Measurements from ENCODE around the gene EPHB4. TPM values are rescaled to one million over a fixed set of nuclear protein-coding genes. Genes with fewer than 3 reads are reported as not detected.
A peak's percentile ranks its signal among the peaks of the same experiment; 100 is the strongest.

Gene EPHB4
- total RNA-seq, 1 donor: 82.0 TPM

GRCh38 chr7:100825215-100825671 lies 2.1 kb downstream of the EPHB4 start:
- peak; percentile 32 for DNase-seq (ENCODE audit: low read depth)
- no peak for TF ChIP-seq CTCF (IDR thresholded peaks at IDR 0.05; ENCODE audit: insufficient read depth, low read depth, low read length)
- peak overlapping the region; percentile 82 for H3K4me3 ChIP-seq (ENCODE audit: low read depth, low read length)

GRCh38 chr7:100824499-100825214 lies 2.7 kb downstream of the EPHB4 start:
- H3K4me3 ChIP-seq (ENCODE audit: low read depth, low read length): peak overlapping the region; percentile 82
- no peak for TF ChIP-seq CTCF (IDR thresholded peaks at IDR 0.05; ENCODE audit: insufficient read depth, low read depth, low read length)
- peak; percentile 14 for DNase-seq (ENCODE audit: low read depth)

GRCh38 chr7:100823534-100823933 lies 3.8 kb downstream of the EPHB4 start:
- no peak for TF ChIP-seq CTCF (IDR thresholded peaks at IDR 0.05; ENCODE audit: insufficient read depth, low read depth, low read length)
- H3K4me3 ChIP-seq (ENCODE audit: low read depth, low read length): no peak overlapping the region
- DNase-seq (ENCODE audit: low read depth): no peak

GRCh38 chr7:100823140-100823525 lies 4.2 kb downstream of the EPHB4 start:
- no peak for DNase-seq (ENCODE audit: low read depth)
- no peak for TF ChIP-seq CTCF (IDR thresholded peaks at IDR 0.05; ENCODE audit: insufficient read depth, low read depth, low read length)
- no peak overlapping the region for H3K4me3 ChIP-seq (ENCODE audit: low read depth, low read length)

GRCh38 chr7:100822236-100823139 lies 4.8 kb downstream of the EPHB4 start:
- no peak for DNase-seq (ENCODE audit: low read depth)
- H3K4me3 ChIP-seq (ENCODE audit: low read depth, low read length): no peak overlapping the region
- no peak for TF ChIP-seq CTCF (IDR thresholded peaks at IDR 0.05; ENCODE audit: insufficient read depth, low read depth, low read length)

- no peak for TF ChIP-seq CTCF (IDR thresholded peaks at IDR 0.05; ENCODE audit: insufficient read depth, low read depth, low read length)
- no peak overlapping the region for H3K4me3 ChIP-seq (ENCODE audit: low read depth, low read length)
- DNase-seq (ENCODE audit: low read depth): no peak
Observed at GRCh38 chr7:100819586-100819985, 7.7 kb downstream of the EPHB4 start.
